HG03045 (cell line): ENCODE measurements around the gene BCL7A.
A peak's percentile ranks its signal among the peaks of the same experiment; 100 is the strongest.

Experiments used
- ATAC-seq: cut with Tn5 transposase; IDR thresholded peaks from one replicate; pipeline ENCODE4 v1.9.1; 2021; ENCODE audit warnings: mild to moderate bottlenecking, moderate library complexity; ENCODE audit not compliant: unreplicated experiment

Gene BCL7A

DNA sequence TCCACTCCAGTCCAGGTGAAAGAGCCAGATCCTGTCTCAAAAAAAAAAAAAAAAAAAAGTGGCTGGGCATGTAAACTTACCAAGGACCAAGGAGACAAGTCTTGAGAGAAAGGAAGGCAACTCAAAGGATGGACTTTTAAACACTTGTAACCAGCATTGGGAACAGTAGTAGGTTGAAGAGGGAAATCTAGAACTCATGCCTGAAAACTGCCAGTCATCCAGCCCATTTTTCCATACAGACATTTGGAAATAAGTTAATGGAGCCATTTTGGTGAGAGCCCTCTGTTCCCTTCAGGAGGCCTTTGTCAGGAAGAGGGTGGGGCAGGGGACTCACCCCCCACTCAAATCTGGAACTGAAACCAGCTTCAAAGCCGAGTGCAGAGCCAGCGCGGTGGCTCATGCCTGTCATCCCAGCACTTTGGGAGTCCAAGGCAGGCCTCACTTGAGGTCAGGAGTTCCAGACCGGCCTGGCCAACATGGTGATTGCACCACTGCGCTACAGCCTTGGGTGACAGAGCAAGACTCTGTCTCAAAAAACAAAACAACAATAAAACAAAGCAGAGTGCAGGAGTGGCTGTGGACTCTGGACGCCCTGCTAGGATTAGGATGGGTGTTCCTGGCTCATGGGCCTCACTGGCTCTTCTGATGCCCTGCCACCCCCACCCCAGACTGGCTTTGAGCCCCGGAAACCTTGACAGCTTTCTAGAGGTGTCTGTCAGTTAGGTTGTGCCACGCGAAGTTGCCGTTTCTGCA, 55.2 kb downstream of the BCL7A start:
- ATAC-seq: no peak

DNA sequence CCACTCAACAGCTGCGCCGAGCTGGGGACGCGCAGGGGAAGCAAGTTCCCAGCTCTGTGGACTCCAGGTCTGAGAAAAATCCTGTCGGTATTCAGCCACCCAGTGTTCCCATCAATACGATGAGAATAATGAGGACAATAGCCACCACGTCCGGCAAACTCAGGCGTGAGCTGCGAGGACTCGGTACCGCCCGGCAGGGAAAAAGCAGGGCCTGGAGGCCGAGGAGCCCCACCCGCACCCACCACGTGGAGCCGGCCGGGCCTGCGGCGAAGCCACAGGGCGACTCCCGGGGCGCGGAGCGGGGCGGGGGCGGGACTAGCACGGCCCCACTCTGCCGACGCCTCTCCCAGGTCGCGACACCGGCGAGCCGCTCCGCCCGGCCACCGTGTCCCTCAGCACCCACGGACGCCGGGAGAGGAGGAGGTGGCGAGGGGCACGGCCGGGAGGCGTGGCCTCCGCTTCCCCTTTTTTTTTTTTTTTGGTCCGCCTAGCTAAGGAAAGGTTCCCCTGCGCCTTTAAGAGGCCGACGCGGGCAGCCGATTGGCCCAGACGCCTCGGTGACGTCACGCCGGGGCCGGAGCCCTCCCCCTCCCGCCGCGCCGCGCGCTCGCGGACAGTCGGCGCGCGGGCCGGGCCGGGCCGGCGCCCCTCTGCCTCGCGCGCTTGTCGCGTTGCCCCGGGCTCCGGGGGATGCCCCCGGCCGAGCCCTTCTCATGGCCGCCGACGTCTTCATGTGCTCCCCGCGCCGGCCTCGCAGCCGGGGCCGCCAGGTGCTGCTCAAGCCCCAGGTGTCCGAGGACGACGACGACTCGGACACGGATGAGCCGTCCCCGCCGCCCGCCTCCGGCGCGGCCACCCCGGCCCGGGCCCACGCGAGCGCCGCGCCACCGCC, 56.7 kb downstream of the BCL7A start, which contains the start of gene MLXIP:
Gene MLXIP (plus strand): TSS at position 616 of the 892 bp plus-strand sequence. CDS start 98 bp downstream, at position 714.
- ATAC-seq: peak; percentile 87

DNA sequence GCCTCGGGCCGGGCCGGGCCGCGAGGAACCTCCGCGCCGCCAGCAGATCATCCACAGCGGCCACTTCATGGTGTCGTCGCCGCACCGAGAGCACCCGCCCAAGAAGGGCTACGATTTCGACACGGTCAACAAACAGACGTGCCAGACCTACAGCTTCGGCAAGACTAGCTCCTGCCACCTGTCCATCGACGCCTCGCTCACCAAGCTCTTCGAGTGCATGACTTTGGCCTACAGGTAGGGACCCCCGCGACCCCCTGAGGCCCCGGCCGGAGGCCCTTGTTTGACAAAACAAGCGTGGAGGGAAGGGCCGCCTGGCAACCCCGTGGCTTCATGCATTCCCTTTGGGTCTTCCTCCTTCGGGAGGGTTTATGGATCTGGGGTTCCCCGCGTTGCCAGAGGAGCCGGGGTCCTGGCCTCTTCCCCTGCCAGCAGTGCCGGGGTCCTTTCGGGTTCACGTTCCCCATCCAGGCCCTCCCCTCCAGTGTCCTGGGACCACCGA, 57.4 kb downstream of the BCL7A start:
- ATAC-seq: no peak

- ATAC-seq: no peak
Observed at GRCh38 chr12:122079532-122080081, 57.9 kb downstream of the BCL7A start.

- ATAC-seq: no peak
Observed at GRCh38 chr12:122080149-122081082, 58.7 kb downstream of the BCL7A start.

DNA sequence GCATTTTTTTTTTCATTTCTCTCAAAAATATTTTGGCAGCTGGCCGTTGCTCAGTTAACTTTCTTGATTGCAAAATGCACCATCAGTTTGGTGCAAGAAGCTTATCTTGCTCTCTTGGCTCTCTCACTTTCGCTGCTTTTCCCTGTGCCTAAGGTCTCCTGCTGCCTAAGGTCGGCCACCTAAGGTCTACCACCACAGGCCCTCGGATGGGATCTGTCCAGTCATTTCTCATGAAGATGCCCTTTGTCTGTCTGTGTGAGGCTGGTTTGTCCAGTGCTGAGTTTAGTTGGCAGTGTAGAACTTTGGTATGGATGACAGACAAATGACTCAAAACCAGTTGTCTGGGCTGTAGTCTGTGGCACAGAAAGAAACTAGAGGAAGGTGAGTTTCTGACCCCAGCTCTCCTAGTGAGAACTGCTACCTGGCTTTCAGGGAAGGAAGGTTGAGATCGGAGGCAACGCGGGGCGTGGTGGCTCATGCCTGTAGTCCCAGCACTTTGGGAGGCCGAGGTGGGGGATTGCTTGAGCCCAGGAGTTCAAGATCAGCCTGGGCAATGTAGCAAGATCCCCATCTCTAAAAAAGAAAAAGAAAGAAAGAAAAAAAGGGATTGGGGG, 59.5 kb downstream of the BCL7A start:
- no peak for ATAC-seq

- no peak for ATAC-seq
Observed at GRCh38 chr12:122081697-122082221, 60.1 kb downstream of the BCL7A start.

- no peak for ATAC-seq
Observed at GRCh38 chr12:122082621-122083356, 61.1 kb downstream of the BCL7A start.

- ATAC-seq: no peak
Observed at GRCh38 chr12:122084857-122085405, 63.2 kb downstream of the BCL7A start.

DNA sequence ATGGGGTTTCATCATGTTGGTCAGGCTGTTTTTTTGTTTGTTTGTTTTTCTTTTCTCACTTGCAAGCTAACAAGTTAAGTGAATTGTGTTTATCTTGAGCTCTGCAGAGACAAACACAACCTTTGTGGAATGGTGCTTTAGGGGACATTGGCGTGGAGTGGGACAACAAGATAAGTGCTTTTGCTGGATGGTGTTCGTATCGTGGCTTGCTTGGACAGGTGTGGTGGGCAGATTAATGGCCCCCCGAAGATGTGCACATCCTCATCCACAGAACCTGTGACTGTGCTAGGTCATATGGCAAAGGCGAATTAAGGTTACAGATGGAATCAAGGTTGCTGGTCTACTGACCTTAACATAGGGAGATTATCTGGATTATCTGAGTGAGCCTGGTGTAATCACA, 63.9 kb downstream of the BCL7A start:
- no peak for ATAC-seq

- no peak for ATAC-seq
Observed at GRCh38 chr12:122086116-122086515, 64.4 kb downstream of the BCL7A start.

- no peak for ATAC-seq
Observed at GRCh38 chr12:122086641-122087285, 65.1 kb downstream of the BCL7A start.

DNA sequence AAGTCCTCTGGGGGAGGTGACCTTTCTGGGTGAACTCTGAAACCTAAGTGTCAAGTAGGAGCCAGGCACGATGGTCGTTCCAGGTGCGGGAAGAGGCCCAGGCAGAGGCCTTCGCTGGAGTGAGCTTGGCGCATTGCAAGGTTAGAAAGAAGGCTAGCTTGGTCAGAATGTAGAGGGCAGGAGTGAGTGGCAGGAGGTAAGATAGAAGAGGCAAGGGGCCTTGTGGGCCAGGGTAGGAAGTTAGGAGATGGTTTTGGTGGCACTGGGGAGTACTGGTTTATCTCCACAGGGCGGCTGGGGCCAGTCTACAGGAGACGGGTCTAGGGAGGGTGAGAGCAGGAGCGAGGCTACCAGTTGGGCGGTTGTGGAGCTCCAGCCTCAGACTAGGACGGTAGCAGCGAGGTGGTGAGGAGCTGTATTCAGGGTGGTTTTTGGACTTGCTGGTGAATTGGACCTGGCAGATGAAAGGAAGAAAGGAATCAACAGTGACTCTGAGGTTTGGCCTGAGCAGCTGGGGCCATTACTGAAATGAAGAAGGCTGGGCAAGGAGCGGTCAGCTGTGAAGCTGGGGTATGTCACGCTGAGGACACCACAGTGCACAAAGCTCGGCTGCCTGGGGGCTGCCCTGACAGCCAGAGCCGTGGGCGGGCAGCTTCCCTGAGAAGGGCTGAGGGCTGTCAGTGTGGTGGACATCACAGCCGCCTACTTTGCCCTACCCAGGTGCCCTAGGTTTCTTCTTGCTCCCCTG, 65.9 kb downstream of the BCL7A start:
- no peak for ATAC-seq

- ATAC-seq: no peak
Observed at GRCh38 chr12:122088179-122088810, 66.6 kb downstream of the BCL7A start.

DNA sequence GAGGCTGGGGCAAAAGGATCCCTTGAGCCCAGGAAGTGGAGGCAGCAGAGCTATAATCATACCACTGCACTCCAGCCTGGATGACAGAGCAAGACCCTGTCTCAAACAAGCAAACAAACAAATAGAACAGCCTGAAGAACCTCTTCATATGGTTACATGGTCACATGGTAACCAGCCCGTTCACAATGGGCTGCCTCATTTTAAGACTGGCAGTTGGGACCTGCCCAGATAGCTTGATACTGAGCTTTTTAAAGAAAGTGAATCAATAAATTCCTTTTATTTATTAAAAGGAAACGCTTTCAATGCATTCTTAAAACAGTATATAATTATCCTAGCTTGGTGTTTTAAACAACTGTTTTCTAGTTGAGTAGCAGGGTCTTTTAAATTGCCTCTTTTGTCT, 67.4 kb downstream of the BCL7A start:
- ATAC-seq: no peak

DNA sequence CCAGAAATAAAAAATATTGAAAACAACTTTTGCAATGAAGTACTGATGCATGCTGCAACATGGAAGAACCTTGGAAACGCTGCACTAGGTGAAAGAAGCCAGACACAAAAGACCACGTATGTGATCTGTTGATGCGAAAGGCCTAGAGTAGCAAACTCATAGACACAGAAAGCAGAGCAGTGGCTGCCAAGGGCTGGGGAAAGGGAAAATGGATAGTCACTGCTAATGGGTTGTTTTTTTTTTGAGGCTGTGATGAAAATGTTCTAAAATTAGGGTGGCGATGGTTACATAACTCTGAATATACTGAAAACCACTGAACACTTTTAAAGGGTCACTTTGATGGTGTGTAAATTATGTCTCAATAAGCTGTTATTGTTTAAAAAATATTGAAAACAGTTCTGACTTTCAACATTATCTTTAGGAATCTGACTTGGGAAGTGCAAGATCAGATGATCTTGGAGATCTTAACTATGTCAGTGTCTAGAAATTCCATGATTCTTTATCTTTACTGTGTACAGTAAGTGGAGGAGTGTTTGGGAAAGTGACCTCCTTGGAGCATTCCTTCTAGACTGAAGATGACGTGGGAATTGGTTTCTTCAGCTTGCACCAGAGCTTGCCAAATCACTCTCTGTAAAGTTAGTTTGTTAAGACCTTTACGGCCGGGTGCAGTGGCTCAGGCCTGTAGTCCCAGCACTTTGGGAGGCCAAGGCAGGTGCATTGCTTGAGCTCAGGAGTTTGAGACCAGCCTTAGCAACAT, 69.3 kb downstream of the BCL7A start:
- no peak for ATAC-seq
